ENCODE results near the gene MED8.
A peak's percentile ranks its signal among the peaks of the same experiment; 100 is the strongest.

Gene MED8

GRCh38 chr1:43383449-43383848 is 6.2 kb downstream of the MED8 start:
- Histone ChIP-seq H3K27ac (no peak overlapping the region), H3K36me3 (replicated peaks) (peaks cover 52% of the 10 kb centered on the region), H3K4me3 (ENCODE audit: low read depth, low read length) (no peak overlapping the region), H3K27me3 (replicated peaks) (no peaks in the 10 kb centered on the region)
- DNase-seq = no peak
- peak; percentile 7 for TF ChIP-seq CTCF (IDR thresholded peaks at IDR 0.05; ENCODE audit: low read depth, low read length, missing control alignments)
- in situ Hi-C loops (cut with HindIII; ENCODE audit: low pct_ligation_motif_present, low sequenced_read_pairs) = no loop called here

GRCh38 chr1:43382027-43382779 is 7.4 kb downstream of the MED8 start:
- H3K27me3 ChIP-seq (replicated peaks) = no peaks in the 10 kb centered on the region
- H3K4me3 ChIP-seq (ENCODE audit: low read depth, low read length) = no peak overlapping the region
- in situ Hi-C loops (cut with HindIII; ENCODE audit: low pct_ligation_motif_present, low sequenced_read_pairs) = no loop called here
- no peak for DNase-seq
- H3K27ac ChIP-seq = no peak overlapping the region
- TF ChIP-seq CTCF (IDR thresholded peaks at IDR 0.05; ENCODE audit: low read depth, low read length, missing control alignments) = no peak
- H3K36me3 ChIP-seq (replicated peaks) = peaks cover 52% of the 10 kb centered on the region

GRCh38 chr1:43381612-43382011 is 8.0 kb downstream of the MED8 start:
- H3K27me3 ChIP-seq (replicated peaks) = no peaks in the 10 kb centered on the region
- in situ Hi-C loops (cut with HindIII; ENCODE audit: low pct_ligation_motif_present, low sequenced_read_pairs) = no loop called here
- peaks cover 46% of the 10 kb centered on the region for H3K36me3 ChIP-seq (replicated peaks)
- H3K4me3 ChIP-seq (ENCODE audit: low read depth, low read length) = no peak overlapping the region
- TF ChIP-seq CTCF (IDR thresholded peaks at IDR 0.05; ENCODE audit: low read depth, low read length, missing control alignments) = no peak
- no peak for DNase-seq
- H3K27ac ChIP-seq = no peak overlapping the region

- in situ Hi-C loops (cut with HindIII; ENCODE audit: low pct_ligation_motif_present, low sequenced_read_pairs) = no loop called here
- no peak overlapping the region for H3K4me3 ChIP-seq (ENCODE audit: low read depth, low read length)
- no peak for DNase-seq
- TF ChIP-seq CTCF (IDR thresholded peaks at IDR 0.05; ENCODE audit: low read depth, low read length, missing control alignments) = no peak
- peaks cover 25% of the 10 kb centered on the region for H3K36me3 ChIP-seq (replicated peaks)
- H3K27ac ChIP-seq = no peak overlapping the region
- H3K27me3 ChIP-seq (replicated peaks) = no peaks in the 10 kb centered on the region
Measured at GRCh38 chr1:43379476-43379875, 10.1 kb downstream of the MED8 start.

- in situ Hi-C loops (cut with HindIII; ENCODE audit: low pct_ligation_motif_present, low sequenced_read_pairs) = no loop called here
Measured at GRCh38 chr1:43377831-43378230, 11.8 kb downstream of the MED8 start.

More at GRCh38 chr1:43377831-43378230, 11.8 kb downstream of the MED8 start:
- TF ChIP-seq CTCF (IDR thresholded peaks at IDR 0.05; ENCODE audit: low read depth, low read length, missing control alignments) = no peak
- no peak overlapping the region for H3K27ac ChIP-seq
- H3K4me3 ChIP-seq (ENCODE audit: low read depth, low read length) = no peak overlapping the region
- peaks cover 8% of the 10 kb centered on the region for H3K36me3 ChIP-seq (replicated peaks)
- H3K27me3 ChIP-seq (replicated peaks) = no peaks in the 10 kb centered on the region
- no peak for DNase-seq

Measured in brain microvascular endothelial cell (primary cell).